RWPE2 (cell line): ENCODE results near the gene EDN2.

Experiments
- ATAC-seq: fragments of 200-7000 bp; cut with Tn5 transposase; 3 replicates; pipeline ENCODE4 v1.9.1; 2021; ENCODE audit warnings: low read depth
- DNase-seq: peaks from one replicate; pipeline ENCODE4 v3.0.0-alpha.2; 2020; ENCODE audit warnings: low spot score
- H3K27ac ChIP-seq: fragments of 450-650 bp; 2 replicates; pipeline ENCODE4 v1.5.1; 2017; ENCODE audit warnings: mild to moderate bottlenecking; ENCODE audit not compliant: poor library complexity, severe bottlenecking
- H3K27me3 ChIP-seq: fragments of 250-450 bp; sonication (Bioruptor Pico); 2 replicates; pipeline ENCODE4 v1.5.1; 2021; ENCODE audit warnings: mild to moderate bottlenecking, moderate library complexity; ENCODE audit not compliant: insufficient read depth, poor library complexity, severe bottlenecking
- H3K36me3 ChIP-seq: fragments of 250-450 bp; sonication (Bioruptor Pico); 2 replicates; pipeline ENCODE4 v1.5.1; 2020; ENCODE audit warnings: low read depth, mild to moderate bottlenecking, moderate library complexity
- H3K4me1 ChIP-seq: fragments of 250-450 bp; sonication (Bioruptor Pico); 2 replicates; pipeline ENCODE4 v1.5.1; 2021; ENCODE audit warnings: mild to moderate bottlenecking, moderate library complexity; ENCODE audit not compliant: insufficient read depth, poor library complexity, severe bottlenecking
- H3K4me3 ChIP-seq: fragments of 250-450 bp; sonication (Bioruptor Pico); 2 replicates; pipeline ENCODE4 v1.5.1; 2021; ENCODE audit warnings: mild to moderate bottlenecking, moderate library complexity; ENCODE audit not compliant: severe bottlenecking
- H3K9me3 ChIP-seq: fragments of 250-450 bp; sonication (Bioruptor Pico); 2 replicates; pipeline ENCODE4 v1.5.1; 2021; ENCODE audit warnings: mild to moderate bottlenecking, moderate library complexity; ENCODE audit not compliant: severe bottlenecking
- TF ChIP-seq, protein P1 (sequence below): fragments of 450-650 bp; IDR thresholded peaks from one replicate; pipeline ENCODE4 v1.5.1; 2017; ENCODE audit warnings: mild to moderate bottlenecking, moderate library complexity; ENCODE audit not compliant: poor library complexity, severe bottlenecking

EDN2 gene

DNA sequence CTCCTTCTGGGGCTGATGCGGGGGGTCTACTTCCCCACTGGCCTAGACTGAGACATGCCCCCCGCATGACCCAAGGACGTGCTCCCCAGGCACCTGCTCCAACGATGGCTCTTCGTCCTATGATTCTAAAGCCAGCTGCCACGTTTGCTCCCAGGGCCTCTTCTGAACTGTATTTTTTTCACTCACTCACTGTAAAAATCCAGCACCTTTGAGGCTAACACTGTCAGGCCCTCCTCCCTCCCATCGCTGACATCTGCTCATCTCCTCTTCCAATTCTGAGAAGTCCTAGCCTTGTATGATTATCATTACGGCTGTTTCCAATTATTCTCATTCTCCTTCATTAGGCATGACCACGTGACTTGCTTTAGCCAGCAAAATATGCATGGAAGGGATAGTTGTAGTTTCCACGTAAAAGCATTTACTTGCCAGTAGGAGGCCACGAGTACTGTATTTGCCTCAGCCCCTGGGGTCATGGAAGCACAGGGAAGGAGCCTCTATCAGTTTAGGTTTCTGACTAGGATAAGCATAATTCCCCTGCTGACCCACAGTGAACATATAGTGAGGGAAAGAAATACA is 19.1 kb upstream of the EDN2 start:
- no peaks in the 10 kb centered on the region for H3K27me3 ChIP-seq
- TF ChIP-seq, protein P1, sequence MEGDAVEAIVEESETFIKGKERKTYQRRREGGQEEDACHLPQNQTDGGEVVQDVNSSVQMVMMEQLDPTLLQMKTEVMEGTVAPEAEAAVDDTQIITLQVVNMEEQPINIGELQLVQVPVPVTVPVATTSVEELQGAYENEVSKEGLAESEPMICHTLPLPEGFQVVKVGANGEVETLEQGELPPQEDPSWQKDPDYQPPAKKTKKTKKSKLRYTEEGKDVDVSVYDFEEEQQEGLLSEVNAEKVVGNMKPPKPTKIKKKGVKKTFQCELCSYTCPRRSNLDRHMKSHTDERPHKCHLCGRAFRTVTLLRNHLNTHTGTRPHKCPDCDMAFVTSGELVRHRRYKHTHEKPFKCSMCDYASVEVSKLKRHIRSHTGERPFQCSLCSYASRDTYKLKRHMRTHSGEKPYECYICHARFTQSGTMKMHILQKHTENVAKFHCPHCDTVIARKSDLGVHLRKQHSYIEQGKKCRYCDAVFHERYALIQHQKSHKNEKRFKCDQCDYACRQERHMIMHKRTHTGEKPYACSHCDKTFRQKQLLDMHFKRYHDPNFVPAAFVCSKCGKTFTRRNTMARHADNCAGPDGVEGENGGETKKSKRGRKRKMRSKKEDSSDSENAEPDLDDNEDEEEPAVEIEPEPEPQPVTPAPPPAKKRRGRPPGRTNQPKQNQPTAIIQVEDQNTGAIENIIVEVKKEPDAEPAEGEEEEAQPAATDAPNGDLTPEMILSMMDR = no peak
- no peak overlapping the region for H3K4me3 ChIP-seq
- peak overlapping the region; percentile 41 for H3K27ac ChIP-seq
- no peaks in the 10 kb centered on the region for H3K9me3 ChIP-seq
- H3K36me3 ChIP-seq = no peaks in the 10 kb centered on the region
- DNase-seq = no peak
- H3K4me1 ChIP-seq = peaks cover 39% of the 10 kb centered on the region
- no peak for ATAC-seq

DNA sequence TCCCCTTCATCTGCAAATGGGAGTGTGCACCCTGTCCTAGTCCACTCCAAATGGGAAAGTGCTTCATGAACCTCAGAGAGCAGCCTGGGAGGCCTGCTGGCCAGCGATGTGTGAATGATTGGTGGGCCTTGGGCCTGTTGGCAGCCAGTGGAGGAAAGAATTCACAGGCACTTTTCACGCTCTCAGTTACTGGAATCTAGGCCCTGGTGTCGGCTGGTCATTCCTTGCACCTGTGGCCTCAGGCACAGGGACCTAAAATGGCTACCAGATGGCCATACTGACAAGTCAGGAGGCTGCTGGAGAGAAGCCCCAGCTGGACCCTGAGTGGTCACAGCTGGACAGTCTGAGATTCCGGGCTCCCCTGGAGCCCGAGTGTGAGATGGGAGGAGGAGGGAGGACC is 18.4 kb upstream of the EDN2 start:
- no peak overlapping the region for H3K4me3 ChIP-seq
- no peaks in the 10 kb centered on the region for H3K9me3 ChIP-seq
- no peak for DNase-seq
- peak overlapping the region; percentile 71 for H3K27ac ChIP-seq
- peaks cover 46% of the 10 kb centered on the region for H3K4me1 ChIP-seq
- TF ChIP-seq, protein P1 = no peak
- no peaks in the 10 kb centered on the region for H3K27me3 ChIP-seq
- no peak for ATAC-seq
- no peaks in the 10 kb centered on the region for H3K36me3 ChIP-seq

DNA sequence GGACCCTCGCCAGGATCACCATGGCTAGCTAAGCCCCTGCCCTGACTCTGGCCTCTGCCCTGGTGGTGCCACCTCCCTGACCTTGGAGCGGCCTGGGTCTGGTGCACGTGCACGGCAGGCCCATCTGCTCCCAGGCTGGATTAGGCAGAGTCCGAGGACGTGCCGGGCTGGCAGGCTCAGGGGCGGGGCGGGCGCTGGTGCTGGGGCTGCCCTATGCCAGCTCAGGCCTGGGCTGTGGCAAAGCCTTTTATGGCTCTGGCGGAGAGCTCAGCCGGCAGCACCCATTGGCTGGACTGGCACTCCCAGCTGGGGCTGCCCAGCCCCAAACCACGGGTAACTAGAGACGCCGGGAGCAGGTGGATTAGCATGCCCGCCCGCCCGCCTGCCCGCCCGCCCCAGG is 17.1 kb upstream of the EDN2 start:
- Histone ChIP-seq H3K27me3 (no peaks in the 10 kb centered on the region), H3K4me1 (peaks cover 52% of the 10 kb centered on the region), H3K36me3 (no peaks in the 10 kb centered on the region), H3K27ac (peak overlapping the region; percentile 71), H3K4me3 (no peak overlapping the region), H3K9me3 (no peaks in the 10 kb centered on the region)
- peak; percentile 96 for DNase-seq
- TF ChIP-seq, protein P1 = no peak
- peak; percentile 79 for ATAC-seq

DNA sequence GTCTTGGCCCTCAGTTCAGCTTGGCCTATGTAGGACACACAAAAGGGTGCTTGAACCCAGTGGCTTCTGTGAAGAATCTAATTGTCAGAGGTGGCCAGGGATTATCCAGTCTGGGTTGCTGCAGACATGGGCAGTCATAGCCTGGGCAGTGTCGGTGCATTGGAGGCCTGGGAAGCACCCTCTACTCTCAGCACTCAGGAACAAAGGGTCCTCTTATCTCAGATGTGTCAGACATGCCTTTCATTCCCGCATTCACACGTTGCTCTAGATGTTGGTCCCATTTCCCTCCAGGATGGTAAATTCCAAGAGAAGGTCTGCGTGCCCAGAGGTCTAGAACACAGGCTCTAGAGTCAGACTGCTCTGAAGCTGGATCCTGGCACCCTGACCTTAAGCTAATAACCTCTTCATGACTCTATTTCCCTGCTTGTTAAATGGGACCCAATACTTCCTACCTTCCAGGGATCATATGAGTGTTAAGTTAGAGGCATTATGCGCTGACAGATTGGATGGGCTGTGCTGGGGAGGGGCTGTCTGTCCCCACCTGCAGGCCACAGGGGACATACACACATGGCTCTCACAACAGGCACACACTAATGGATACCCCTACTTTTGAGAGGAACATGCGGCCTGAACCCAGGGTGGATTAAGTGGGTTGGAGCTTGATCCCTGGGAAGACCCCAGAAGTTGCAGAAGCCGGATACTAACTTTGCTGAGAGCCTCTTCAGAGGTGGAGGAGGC is 16.5 kb upstream of the EDN2 start:
- no peaks in the 10 kb centered on the region for H3K36me3 ChIP-seq
- TF ChIP-seq, protein P1 = no peak
- ATAC-seq (peak; percentile 5), DNase-seq (no peak)
- peaks cover 56% of the 10 kb centered on the region for H3K4me1 ChIP-seq
- H3K27ac ChIP-seq = peak overlapping the region; percentile 71
- H3K4me3 ChIP-seq = no peak overlapping the region
- no peaks in the 10 kb centered on the region for H3K9me3 ChIP-seq
- no peaks in the 10 kb centered on the region for H3K27me3 ChIP-seq

DNA sequence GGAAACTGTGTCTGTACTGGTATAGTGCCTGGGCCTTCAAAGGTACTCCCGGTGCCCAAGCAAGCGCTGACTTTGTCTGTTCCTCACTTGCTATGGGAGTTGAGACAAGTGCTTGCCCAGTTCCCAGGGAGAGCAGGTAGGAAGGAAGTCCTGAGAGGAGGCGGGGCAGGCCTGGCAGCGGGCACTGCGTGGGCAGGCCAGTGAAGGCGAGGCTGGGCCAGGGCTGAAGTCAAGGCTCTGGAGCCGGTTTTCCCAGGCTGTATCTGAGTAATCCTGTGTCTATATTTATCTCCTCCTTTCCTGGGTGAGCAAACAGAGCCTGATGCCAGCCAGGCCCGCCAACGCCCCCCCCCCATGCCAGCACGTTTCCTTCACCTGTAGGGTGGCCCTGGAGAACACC is 15.9 kb upstream of the EDN2 start:
- Histone ChIP-seq H3K4me3 (no peak overlapping the region), H3K27ac (peak overlapping the region; percentile 71), H3K27me3 (no peaks in the 10 kb centered on the region), H3K36me3 (no peaks in the 10 kb centered on the region), H3K9me3 (no peaks in the 10 kb centered on the region), H3K4me1 (peaks cover 62% of the 10 kb centered on the region)
- DNase-seq = peak; percentile 95
- TF ChIP-seq, protein P1 = no peak
- ATAC-seq = peak; percentile 72
